CD14-positive monocyte (primary cell): Measurements from ENCODE around the gene PRR33. TPM values are rescaled to one million over a fixed set of nuclear protein-coding genes. Genes with fewer than 3 reads are reported as not detected.
"Not testable (repeated sequence)": the region's sequence is repeated elsewhere in the genome, so short reads cannot be mapped to it uniquely, and the experiment has no call there.

ENCODE experiments used
- DNase-seq, 3 donors: peaks; one replicate each; pipeline ENCODE4 v3.0.0-alpha.2; 2011 to 2022
- H2AFZ ChIP-seq: 2 replicates; pipeline ENCODE4 v1.6.0; 2012; ENCODE audit warnings: mild to moderate bottlenecking, low read depth, low read length, inconsistent platforms; ENCODE audit not compliant: insufficient read depth, poor library complexity, severe bottlenecking
- H3K27ac ChIP-seq, 2 donors: 1 replicate in 1 of 2; 2 replicates in 1 of 2; pipeline ENCODE4 v1.5.1; 2012 to 2013; ENCODE audit warnings: low read length in 2 of 2, control low read depth in 1 of 2, inconsistent platforms in 1 of 2, low read depth in 1 of 2, mild to moderate bottlenecking in 1 of 2
- H3K27me3 ChIP-seq, 2 donors: one replicate each; pipeline versions ENCODE4 v1.6.0 to v1.6.1; 2011 to 2013; ENCODE audit warnings: low read length in 2 of 2; ENCODE audit not compliant: control insufficient read depth in 2 of 2, insufficient read depth in 2 of 2
- H3K36me3 ChIP-seq, 2 donors: replicated peaks in 1 of 2; 1 replicate in 1 of 2; 2 replicates in 1 of 2; pipeline versions ENCODE4 v1.5.1 to v1.6.1; 2012 to 2013; ENCODE audit warnings: low read length in 2 of 2, control low read depth in 1 of 2, inconsistent platforms in 1 of 2, mild to moderate bottlenecking in 1 of 2; ENCODE audit not compliant: insufficient read depth in 2 of 2, control insufficient read depth in 1 of 2
- H3K4me1 ChIP-seq, 2 donors: 1 replicate in 1 of 2; 2 replicates in 1 of 2; pipeline versions ENCODE4 v1.5.1 to v1.6.1; 2012 to 2013; ENCODE audit warnings: low read length in 2 of 2, control low read depth in 1 of 2, inconsistent platforms in 1 of 2, mild to moderate bottlenecking in 1 of 2, moderate library complexity in 1 of 2; ENCODE audit not compliant: insufficient read depth in 2 of 2, control insufficient read depth in 1 of 2
- H3K4me2 ChIP-seq: replicated peaks from 2 replicates; pipeline ENCODE3; 2012; ENCODE audit warnings: low read length, moderate library complexity, mild to moderate bottlenecking; ENCODE audit not compliant: poor library complexity, severe bottlenecking; ENCODE audit errors: extremely low read depth
- H3K4me3 ChIP-seq, 3 experiments: fragments of 200-600 bp in 1 of 3; sonication (generic) in 1 of 3; replicated peaks in 1 of 3; 1 replicate in 2 of 3; 2 replicates in 1 of 3; pipeline ENCODE4 v1.5.1; 2011 to 2013; ENCODE audit warnings: low read length in 3 of 3, mild to moderate bottlenecking in 3 of 3, control low read depth in 2 of 3, low read depth in 2 of 3, inconsistent platforms in 1 of 3, moderate library complexity in 1 of 3
- H3K79me2 ChIP-seq: 2 replicates; pipeline ENCODE4 v1.6.0; 2012; ENCODE audit warnings: mild to moderate bottlenecking, control low read depth, inconsistent platforms, low read length, moderate library complexity; ENCODE audit not compliant: insufficient read depth
- H3K9ac ChIP-seq: 2 replicates; pipeline ENCODE4 v1.6.0; 2017; ENCODE audit warnings: low read length, mild to moderate bottlenecking; ENCODE audit not compliant: insufficient read depth, poor library complexity, severe bottlenecking
- H3K9me3 ChIP-seq, 2 donors: replicated peaks in 1 of 2; 1 replicate in 1 of 2; 2 replicates in 1 of 2; pipeline versions ENCODE4 v1.5.1 to v1.6.1; 2012 to 2013; ENCODE audit warnings: low read length in 2 of 2, control low read depth in 1 of 2; ENCODE audit not compliant: control insufficient read depth in 1 of 2, insufficient read depth in 1 of 2
- H4K20me1 ChIP-seq: 2 replicates; pipeline ENCODE4 v1.6.0; 2012; ENCODE audit warnings: mild to moderate bottlenecking, low read length, control low read depth, moderate library complexity; ENCODE audit not compliant: insufficient read depth
- H3K27ac Mint-ChIP-seq, 7 donors: one replicate each; pipeline ENCODE4 v1.8.0; 2020; ENCODE audit warnings: mild to moderate bottlenecking in 7 of 7, mixed read lengths in 7 of 7, moderate library complexity in 6 of 7, inconsistent platforms in 2 of 7
- H3K27me3 Mint-ChIP-seq, 3 donors: one replicate each; pipeline ENCODE4 v1.8.0; 2021 to 2022; ENCODE audit warnings: low read depth in 3 of 3, mild to moderate bottlenecking in 3 of 3, mixed read lengths in 3 of 3, moderate library complexity in 3 of 3, inconsistent platforms in 1 of 3
- H3K36me3 Mint-ChIP-seq, 2 donors: one replicate each; pipeline ENCODE4 v1.8.0; 2020; ENCODE audit warnings: mixed read lengths in 2 of 2, inconsistent platforms in 1 of 2, mild to moderate bottlenecking in 1 of 2
- H3K4me1 Mint-ChIP-seq: one replicate; pipeline ENCODE4 v1.8.0; 2020; ENCODE audit warnings: mild to moderate bottlenecking, mixed read lengths
- H3K4me3 Mint-ChIP-seq, 2 donors: one replicate each; pipeline ENCODE4 v1.8.0; 2020; ENCODE audit warnings: mild to moderate bottlenecking in 2 of 2, mixed read lengths in 2 of 2, moderate library complexity in 1 of 2
- H3K9me3 Mint-ChIP-seq, 7 donors: one replicate each; pipeline ENCODE4 v1.8.0; 2020 to 2022; ENCODE audit warnings: mixed read lengths in 7 of 7, mild to moderate bottlenecking in 6 of 7, moderate library complexity in 6 of 7, inconsistent platforms in 2 of 7
- CTCF ChIP-seq: fragments of 200-600 bp; IDR thresholded peaks from one replicate; pipeline ENCODE4 v1.8.0; 2022; ENCODE audit warnings: antibody characterized with exemption, mild to moderate bottlenecking
- WGBS: methylation state at CpG from one replicate; pipeline ENCODE4 v1.1.5; 2013; ENCODE audit warnings: missing lambda C conversion rate; ENCODE audit not compliant: insufficient coverage; 5-methylcytosine and 5-hydroxymethylcytosine counted together
- intact Hi-C, 2 donors: fragments of 100-400 bp; cut with micrococcal nuclease; formaldehyde crosslinking; loops; one replicate each; pipeline versions ENCODE4 v1.15.0 to v1.15.1; 2023
- polyA plus RNA-seq, 3 donors: library from polyadenylated mRNA; depleted of rRNA in 1 of 3; unstranded in 2 of 3; stranded (reverse) in 1 of 3; fragments of 300-500 nt in 2 of 3; fragments of >200 nt in 1 of 3; fragmentation: Illumina TruSeq in 2 of 3; gene quantifications; 1 replicate in 2 of 3; 2 replicates in 1 of 3; pipeline ENCODE4 v1.2.3, GENCODE V29; 2012 to 2021

Gene PRR33
- polyA plus RNA-seq, 3 donors, result not detected

GRCh38 chr11:1875093-1875850 lies 16.4 kb downstream of the PRR33 start:
- Histone ChIP-seq H3K4me3 (no peak overlapping the region), H3K4me1 (peaks cover 20 to 55% of the 10 kb centered on the region in 2 donors), H3K9ac (no peak overlapping the region), H3K27me3 (no peaks in the 10 kb centered on the region), H3K79me2 (peaks cover 82% of the 10 kb centered on the region), H2AFZ (no peak overlapping the region), H3K4me2 (no peak overlapping the region), H3K9me3 (no peaks in the 10 kb centered on the region), H3K36me3 (peaks cover 19 to 39% of the 10 kb centered on the region in 2 donors), H3K27ac (no peak overlapping the region), H4K20me1 (peaks cover 98% of the 10 kb centered on the region)
- no peak for TF ChIP-seq CTCF
- 80% methylated on average over 16 of the region's 28 CpGs for WGBS
- Mint-ChIP-seq H3K4me1 (peaks cover 63% of the 10 kb centered on the region), H3K9me3 (no peaks in the 10 kb centered on the region), H3K36me3 (peaks cover 34 to 57% of the 10 kb centered on the region in 2 donors), H3K27ac (peak overlapping the region in 1 of 7 donors; percentile 23), H3K4me3 (peak overlapping the region; percentile 21 to 41), H3K27me3 (peaks cover 2 to 5% (median 3%) of the 10 kb centered on the region in 3 donors)
- DNase-seq, result no peak
- intact Hi-C loops, result no loop called here

GRCh38 chr11:1874441-1875092 lies 17.1 kb downstream of the PRR33 start:
- H3K4me3 Mint-ChIP-seq, H3K9me3 ChIP-seq, H3K27me3 ChIP-seq, H3K27ac Mint-ChIP-seq, H3K9ac ChIP-seq, H3K4me3 ChIP-seq, H3K27ac ChIP-seq, H3K27me3 Mint-ChIP-seq, DNase-seq, H2AFZ ChIP-seq, H3K9me3 Mint-ChIP-seq, H3K4me2 ChIP-seq, intact Hi-C loops: not testable (repeated sequence)
- 96% methylated on average over 10 of the region's 17 CpGs for WGBS
- Histone ChIP-seq H4K20me1 (peaks cover 98% of the 10 kb centered on the region), H3K4me1 (peaks cover 13 to 51% of the 10 kb centered on the region in 2 donors), H3K36me3 (peaks cover 20 to 42% of the 10 kb centered on the region in 2 donors), H3K79me2 (peaks cover 85% of the 10 kb centered on the region)
- Mint-ChIP-seq H3K4me1 (peaks cover 62% of the 10 kb centered on the region), H3K36me3 (peaks cover 35 to 57% of the 10 kb centered on the region in 2 donors)

GRCh38 chr11:1873813-1874150 lies 17.9 kb downstream of the PRR33 start:
- H3K4me3 ChIP-seq, H3K9me3 Mint-ChIP-seq, H3K4me2 ChIP-seq, H3K27ac ChIP-seq, DNase-seq, H3K9ac ChIP-seq, H3K27ac Mint-ChIP-seq, H3K4me3 Mint-ChIP-seq, H2AFZ ChIP-seq, H3K27me3 ChIP-seq, H3K9me3 ChIP-seq: not testable (repeated sequence)
- H3K36me3 Mint-ChIP-seq, result peaks cover 38 to 57% of the 10 kb centered on the region in 2 donors
- intact Hi-C loops, result loop anchor here in 1 of 2 donors (2.0 kb wide), 1 partner anchor 15 kb away; no protein-coding TSS in a partner anchor
- peaks cover 2 to 12% (median 3%) of the 10 kb centered on the region in 3 donors for H3K27me3 Mint-ChIP-seq
- H3K4me1 ChIP-seq, result peaks cover 10 to 49% of the 10 kb centered on the region in 2 donors
- H3K36me3 ChIP-seq, result peaks cover 16 to 44% of the 10 kb centered on the region in 2 donors
- H4K20me1 ChIP-seq, result peaks cover 98% of the 10 kb centered on the region
- H3K4me1 Mint-ChIP-seq, result peaks cover 64% of the 10 kb centered on the region
- peaks cover 85% of the 10 kb centered on the region for H3K79me2 ChIP-seq
- 90% methylated on average over 6 of the region's 17 CpGs for WGBS
